HL-60 (cell line): Measurements from ENCODE around the gene CPVL.
"Not testable (repeated sequence)": the region's sequence is repeated elsewhere in the genome, so short reads cannot be mapped to it uniquely, and the experiment has no call there.

Experiments used
- DNase-seq, 2 experiments: peaks; one replicate each; pipeline ENCODE4 v3.0.0-alpha.2; 2010 to 2020; ENCODE audit warnings: low read depth in 1 of 2, low spot score in 1 of 2
- H3K27ac ChIP-seq: fragments of 250-450 bp; sonication (Bioruptor Pico); replicated peaks from 2 replicates; pipeline ENCODE4 v1.5.1; 2020; ENCODE audit warnings: mild to moderate bottlenecking, moderate library complexity
- H3K27me3 ChIP-seq: fragments of 250-450 bp; sonication (Bioruptor Pico); 2 replicates; pipeline ENCODE4 v1.5.1; 2021; ENCODE audit warnings: mild to moderate bottlenecking, moderate library complexity; ENCODE audit not compliant: insufficient read depth, poor library complexity, severe bottlenecking
- H3K4me3 ChIP-seq: replicated peaks from 2 replicates; pipeline ENCODE4 v1.5.1; 2011; ENCODE audit warnings: mild to moderate bottlenecking, control low read depth, low read length; ENCODE audit not compliant: insufficient read depth
- GABPA ChIP-seq: IDR thresholded peaks from 2 replicates; pipeline ENCODE4 v1.6.1; 2012; ENCODE audit warnings: low read depth
- POLR2AphosphoS5 ChIP-seq: IDR thresholded peaks from 2 replicates; pipeline ENCODE4 v1.6.1; 2012; ENCODE audit warnings: low read depth
- SPI1 ChIP-seq: IDR thresholded peaks from 2 replicates; pipeline ENCODE4 v1.6.1; 2012; ENCODE audit warnings: low read depth, mild to moderate bottlenecking, borderline replicate concordance
- TF ChIP-seq, protein P1 (sequence below): IDR thresholded peaks from one replicate; pipeline ENCODE4 v1.5.1; 2011; ENCODE audit warnings: low read length, control low read depth, inconsistent platforms; ENCODE audit not compliant: insufficient read depth
- TF ChIP-seq, protein P2 (sequence below): IDR thresholded peaks from 2 replicates; pipeline ENCODE4 v1.6.1; 2012; ENCODE audit warnings: low read depth; ENCODE audit not compliant: insufficient replicate concordance

CPVL gene

DNA sequence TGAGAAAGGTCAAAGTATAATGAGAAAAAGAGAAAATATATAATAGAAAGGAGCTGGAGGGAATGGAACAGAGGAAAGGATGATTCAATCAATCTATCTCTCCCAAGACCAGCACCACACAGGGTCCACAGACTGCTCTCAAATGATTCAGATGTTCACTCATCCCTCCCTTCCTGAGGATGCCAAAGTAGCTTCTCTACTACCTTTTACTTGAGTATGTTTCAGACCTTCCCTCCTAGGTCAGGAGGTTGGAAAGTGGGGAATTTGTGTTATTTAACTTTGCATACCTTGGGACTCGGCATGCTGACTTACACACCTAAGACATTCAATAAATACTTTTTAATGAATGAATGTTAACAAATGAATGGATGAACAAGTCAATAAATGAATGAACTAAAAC lies 30.6 kb downstream of the CPVL start:
- TF ChIP-seq, protein P1, sequence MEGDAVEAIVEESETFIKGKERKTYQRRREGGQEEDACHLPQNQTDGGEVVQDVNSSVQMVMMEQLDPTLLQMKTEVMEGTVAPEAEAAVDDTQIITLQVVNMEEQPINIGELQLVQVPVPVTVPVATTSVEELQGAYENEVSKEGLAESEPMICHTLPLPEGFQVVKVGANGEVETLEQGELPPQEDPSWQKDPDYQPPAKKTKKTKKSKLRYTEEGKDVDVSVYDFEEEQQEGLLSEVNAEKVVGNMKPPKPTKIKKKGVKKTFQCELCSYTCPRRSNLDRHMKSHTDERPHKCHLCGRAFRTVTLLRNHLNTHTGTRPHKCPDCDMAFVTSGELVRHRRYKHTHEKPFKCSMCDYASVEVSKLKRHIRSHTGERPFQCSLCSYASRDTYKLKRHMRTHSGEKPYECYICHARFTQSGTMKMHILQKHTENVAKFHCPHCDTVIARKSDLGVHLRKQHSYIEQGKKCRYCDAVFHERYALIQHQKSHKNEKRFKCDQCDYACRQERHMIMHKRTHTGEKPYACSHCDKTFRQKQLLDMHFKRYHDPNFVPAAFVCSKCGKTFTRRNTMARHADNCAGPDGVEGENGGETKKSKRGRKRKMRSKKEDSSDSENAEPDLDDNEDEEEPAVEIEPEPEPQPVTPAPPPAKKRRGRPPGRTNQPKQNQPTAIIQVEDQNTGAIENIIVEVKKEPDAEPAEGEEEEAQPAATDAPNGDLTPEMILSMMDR, result no peak
- TF ChIP-seq GABPA, result no peak
- TF ChIP-seq, protein P2, sequence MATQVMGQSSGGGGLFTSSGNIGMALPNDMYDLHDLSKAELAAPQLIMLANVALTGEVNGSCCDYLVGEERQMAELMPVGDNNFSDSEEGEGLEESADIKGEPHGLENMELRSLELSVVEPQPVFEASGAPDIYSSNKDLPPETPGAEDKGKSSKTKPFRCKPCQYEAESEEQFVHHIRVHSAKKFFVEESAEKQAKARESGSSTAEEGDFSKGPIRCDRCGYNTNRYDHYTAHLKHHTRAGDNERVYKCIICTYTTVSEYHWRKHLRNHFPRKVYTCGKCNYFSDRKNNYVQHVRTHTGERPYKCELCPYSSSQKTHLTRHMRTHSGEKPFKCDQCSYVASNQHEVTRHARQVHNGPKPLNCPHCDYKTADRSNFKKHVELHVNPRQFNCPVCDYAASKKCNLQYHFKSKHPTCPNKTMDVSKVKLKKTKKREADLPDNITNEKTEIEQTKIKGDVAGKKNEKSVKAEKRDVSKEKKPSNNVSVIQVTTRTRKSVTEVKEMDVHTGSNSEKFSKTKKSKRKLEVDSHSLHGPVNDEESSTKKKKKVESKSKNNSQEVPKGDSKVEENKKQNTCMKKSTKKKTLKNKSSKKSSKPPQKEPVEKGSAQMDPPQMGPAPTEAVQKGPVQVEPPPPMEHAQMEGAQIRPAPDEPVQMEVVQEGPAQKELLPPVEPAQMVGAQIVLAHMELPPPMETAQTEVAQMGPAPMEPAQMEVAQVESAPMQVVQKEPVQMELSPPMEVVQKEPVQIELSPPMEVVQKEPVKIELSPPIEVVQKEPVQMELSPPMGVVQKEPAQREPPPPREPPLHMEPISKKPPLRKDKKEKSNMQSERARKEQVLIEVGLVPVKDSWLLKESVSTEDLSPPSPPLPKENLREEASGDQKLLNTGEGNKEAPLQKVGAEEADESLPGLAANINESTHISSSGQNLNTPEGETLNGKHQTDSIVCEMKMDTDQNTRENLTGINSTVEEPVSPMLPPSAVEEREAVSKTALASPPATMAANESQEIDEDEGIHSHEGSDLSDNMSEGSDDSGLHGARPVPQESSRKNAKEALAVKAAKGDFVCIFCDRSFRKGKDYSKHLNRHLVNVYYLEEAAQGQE, result no peak
- no peak for TF ChIP-seq POLR2AphosphoS5
- no peak for TF ChIP-seq SPI1
- Histone ChIP-seq H3K4me3 (no peak overlapping the region), H3K27me3 (peaks cover 4% of the 10 kb centered on the region), H3K27ac (no peak overlapping the region)
- DNase-seq, result no peak

DNA sequence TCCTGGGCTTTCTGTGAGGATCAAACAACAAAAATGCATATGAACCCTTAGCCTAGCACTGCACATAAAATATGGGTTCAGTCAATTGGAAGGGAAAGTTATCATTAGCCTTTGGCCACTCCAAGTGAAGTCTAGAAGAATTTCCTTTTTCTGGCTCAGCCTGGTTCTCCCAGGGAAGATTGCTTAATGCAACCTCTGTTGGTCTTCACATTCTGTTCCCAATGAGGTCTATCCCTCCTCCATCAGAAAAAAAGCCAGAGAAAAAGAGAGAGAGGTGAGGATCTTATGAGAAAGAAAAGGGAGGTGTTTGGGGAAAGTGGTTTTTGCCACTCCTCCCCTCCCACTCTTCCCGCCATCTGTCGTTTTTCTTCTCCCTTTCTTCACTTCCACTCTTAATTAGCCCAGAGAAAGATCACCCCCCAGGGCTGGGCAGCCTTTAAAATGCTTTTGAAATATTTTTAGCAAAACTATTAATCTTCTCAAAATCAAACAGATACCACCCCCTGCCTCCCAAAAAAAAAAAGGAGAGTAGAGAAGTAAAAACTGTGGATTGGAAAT lies 31.1 kb downstream of the CPVL start:
- peaks cover 4% of the 10 kb centered on the region for H3K27me3 ChIP-seq
- TF ChIP-seq GABPA, result no peak
- TF ChIP-seq, protein P1, result no peak
- TF ChIP-seq POLR2AphosphoS5, result no peak
- TF ChIP-seq, protein P2, result no peak
- TF ChIP-seq SPI1, result no peak
- DNase-seq, result no peak
- H3K4me3 ChIP-seq, result no peak overlapping the region
- no peak overlapping the region for H3K27ac ChIP-seq

DNA sequence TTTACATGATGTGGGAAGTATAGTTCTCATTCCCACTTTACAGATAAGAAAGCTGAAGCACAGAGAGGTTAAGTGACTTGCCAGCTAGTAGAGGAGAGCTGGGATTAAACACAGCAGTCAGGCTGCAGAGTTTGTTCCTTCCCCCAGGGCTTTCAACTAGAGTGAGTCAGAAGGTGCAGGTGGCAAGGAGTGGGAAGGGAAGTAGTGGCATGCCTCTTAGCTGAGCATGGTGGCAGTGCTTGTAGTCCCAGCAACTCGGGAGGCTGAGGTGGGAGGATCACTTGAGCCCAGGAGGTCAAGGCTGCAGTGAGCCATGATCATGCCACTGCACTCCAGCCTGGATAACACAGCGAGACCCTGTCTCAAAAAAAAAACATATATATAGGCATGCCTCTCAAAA lies 32.1 kb downstream of the CPVL start:
- H3K27ac ChIP-seq, H3K4me3 ChIP-seq, H3K27me3 ChIP-seq: not testable (repeated sequence)
- DNase-seq, result peak in 1 of 2 experiments; percentile 4

DNA sequence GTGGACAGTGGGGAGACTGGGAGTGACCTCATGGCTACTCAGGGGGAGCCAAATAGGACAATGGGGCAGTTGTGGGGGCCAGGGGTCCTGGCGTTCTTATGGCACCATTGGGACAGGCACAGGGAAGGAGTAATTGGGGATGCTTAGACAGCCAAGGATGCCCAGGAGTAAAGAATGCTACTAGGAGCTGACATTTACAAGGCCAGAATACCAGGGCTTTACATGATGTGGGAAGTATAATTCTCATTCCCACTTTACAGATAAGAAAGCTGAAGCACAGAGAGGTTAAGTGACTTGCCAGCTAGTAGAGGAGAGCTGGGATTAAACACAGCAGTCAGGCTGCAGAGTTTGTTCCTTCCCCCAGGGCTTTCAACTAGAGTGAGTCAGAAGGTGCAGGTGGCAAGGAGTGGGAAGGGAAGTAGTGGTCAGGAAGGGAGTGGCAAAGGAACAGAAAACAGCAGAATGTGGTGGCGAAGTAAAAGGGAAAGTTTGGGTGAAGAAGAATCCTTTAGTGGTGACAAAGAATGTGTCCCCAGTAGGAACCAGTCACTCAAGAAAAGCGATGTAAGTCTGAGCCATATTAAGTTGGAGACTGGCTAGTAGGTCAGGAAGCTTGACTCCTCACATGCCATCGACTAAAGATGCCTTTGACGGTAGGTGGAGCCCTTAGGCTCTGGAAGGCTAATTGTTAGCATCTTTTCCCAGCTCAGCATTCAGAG lies 32.8 kb downstream of the CPVL start:
- Histone ChIP-seq H3K4me3 (no peak overlapping the region), H3K27me3 (peaks cover 4% of the 10 kb centered on the region), H3K27ac (no peak overlapping the region)
- TF ChIP-seq POLR2AphosphoS5, result no peak
- TF ChIP-seq, protein P2, result no peak
- TF ChIP-seq, protein P1, result peak; percentile 5
- 0 out of 2 replicates have a peak, but pooled peaks have one; percentile 17 for TF ChIP-seq SPI1
- TF ChIP-seq GABPA, result no peak
- peak; percentile 36 to 78 for DNase-seq
